Activated naive CD4-positive, alpha-beta T cell treated with anti-CD3 and anti-CD28 coated beads, Interleukin-2, amount 50 U/mL, for 72 hours (primary cell): ENCODE measurements around the gene NAXD. TPM values are rescaled to one million over a fixed set of nuclear protein-coding genes. Genes with fewer than 3 reads are reported as not detected.
"Not testable (repeated sequence)": the region's sequence is repeated elsewhere in the genome, so short reads cannot be mapped to it uniquely, and the experiment has no call there.

Experiments used
- ATAC-seq, 2 donors: fragments of 150-1000 bp; cut with Tn5 transposase; 2 replicates each; pipeline ENCODE4 v1.10.0; 2021; ENCODE audit warnings: mild to moderate bottlenecking in 2 of 2, moderate library complexity in 2 of 2
- DNase-seq, 2 donors: peaks; one replicate each; pipeline ENCODE4 v3.0.0; 2021 to 2022; ENCODE audit warnings: low spot score in 2 of 2
- H3K27ac Mint-ChIP-seq, 2 donors: one replicate each; pipeline ENCODE4 v1.8.0; 2022; ENCODE audit warnings: mild to moderate bottlenecking in 2 of 2, mixed read lengths in 2 of 2
- H3K36me3 Mint-ChIP-seq, 2 donors: one replicate each; pipeline ENCODE4 v1.8.0; 2022; ENCODE audit warnings: mixed read lengths in 2 of 2
- H3K9me3 Mint-ChIP-seq, 2 donors: one replicate each; pipeline ENCODE4 v1.8.0; 2022; ENCODE audit warnings: mixed read lengths in 2 of 2
- total RNA-seq, 2 donors: library from RNA; stranded (reverse); gene quantifications; one replicate each; pipeline ENCODE4 v1.2.3, GENCODE V29; 2022

Gene NAXD
- total RNA-seq, 2 donors from 2014 or later: 19.7 to 24.8 TPM

DNA sequence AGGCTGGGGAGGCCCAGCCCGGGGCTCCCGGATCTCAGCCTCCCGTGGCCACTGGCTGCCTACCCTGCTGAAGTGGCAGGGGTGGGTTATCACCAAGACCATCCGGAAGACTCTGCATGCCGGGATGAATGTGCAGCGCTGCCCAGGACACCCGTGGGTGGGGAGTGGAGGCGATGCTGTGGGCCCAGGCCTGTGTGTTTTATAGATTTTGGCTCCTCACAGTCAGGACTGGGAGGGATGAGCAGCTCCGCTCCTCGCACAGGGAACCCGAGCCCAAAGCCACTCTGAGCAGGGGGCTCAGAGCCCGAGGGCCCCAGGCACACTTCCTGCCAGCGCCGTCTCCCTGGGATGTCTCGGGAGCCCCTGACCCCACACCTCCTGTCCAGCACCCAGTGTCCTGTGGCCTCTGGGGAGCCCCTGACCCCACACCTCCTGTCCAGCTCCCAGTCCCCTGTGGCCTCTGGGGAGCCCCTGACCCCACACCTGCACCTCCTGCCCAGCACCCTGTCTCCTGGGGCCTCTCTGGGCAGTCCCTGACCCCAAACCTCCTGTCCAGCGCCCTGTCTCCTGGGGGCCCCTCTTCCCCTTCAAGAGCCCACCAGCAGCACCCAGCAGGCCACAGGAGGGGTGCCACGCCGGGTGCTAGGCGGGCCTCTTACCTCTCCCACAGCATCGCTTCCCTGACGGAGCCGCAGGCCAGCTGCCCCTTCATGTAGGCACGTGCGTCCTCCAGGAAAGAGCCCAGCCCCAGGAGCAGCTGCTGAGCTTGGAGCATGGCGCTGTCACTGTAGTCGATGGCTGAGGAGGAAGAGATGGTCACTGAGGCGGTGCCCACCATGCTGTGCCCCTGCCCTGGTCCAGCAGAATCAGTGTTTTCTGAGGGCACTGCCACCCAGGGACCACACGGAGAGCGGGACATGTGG lies 31.4 kb downstream of the NAXD start:
- Mint-ChIP-seq H3K27ac (peak overlapping the region in 1 of 2 donors; percentile 41), H3K36me3 (peaks cover 0 to 10% of the 10 kb centered on the region in 2 donors), H3K9me3 (no peaks in the 10 kb centered on the region)
- no peak for ATAC-seq
- DNase-seq: no peak

DNA sequence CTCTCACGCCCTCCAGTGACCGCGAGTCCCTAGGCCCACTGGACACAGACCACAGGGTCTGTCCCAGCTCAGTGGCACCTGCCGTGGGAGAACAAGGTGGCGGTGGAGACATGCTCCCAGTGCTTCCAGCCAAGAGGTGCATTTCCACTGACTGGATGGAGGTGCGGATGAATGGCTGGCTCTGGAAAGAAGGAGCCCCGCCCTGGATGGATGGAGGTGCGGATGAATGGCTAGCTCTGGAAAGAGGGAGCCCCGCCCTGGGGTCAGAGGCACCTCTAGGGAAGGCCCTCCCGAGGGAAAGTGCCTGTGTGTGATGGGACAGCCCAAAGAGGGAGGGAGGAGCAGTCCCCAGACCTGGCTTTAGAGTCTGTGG lies 32.0 kb downstream of the NAXD start:
- no peak for ATAC-seq
- Mint-ChIP-seq H3K9me3 (no peaks in the 10 kb centered on the region), H3K27ac (peak overlapping the region in 1 of 2 donors; percentile 41), H3K36me3 (peaks cover 0 to 10% of the 10 kb centered on the region in 2 donors)
- DNase-seq: no peak

DNA sequence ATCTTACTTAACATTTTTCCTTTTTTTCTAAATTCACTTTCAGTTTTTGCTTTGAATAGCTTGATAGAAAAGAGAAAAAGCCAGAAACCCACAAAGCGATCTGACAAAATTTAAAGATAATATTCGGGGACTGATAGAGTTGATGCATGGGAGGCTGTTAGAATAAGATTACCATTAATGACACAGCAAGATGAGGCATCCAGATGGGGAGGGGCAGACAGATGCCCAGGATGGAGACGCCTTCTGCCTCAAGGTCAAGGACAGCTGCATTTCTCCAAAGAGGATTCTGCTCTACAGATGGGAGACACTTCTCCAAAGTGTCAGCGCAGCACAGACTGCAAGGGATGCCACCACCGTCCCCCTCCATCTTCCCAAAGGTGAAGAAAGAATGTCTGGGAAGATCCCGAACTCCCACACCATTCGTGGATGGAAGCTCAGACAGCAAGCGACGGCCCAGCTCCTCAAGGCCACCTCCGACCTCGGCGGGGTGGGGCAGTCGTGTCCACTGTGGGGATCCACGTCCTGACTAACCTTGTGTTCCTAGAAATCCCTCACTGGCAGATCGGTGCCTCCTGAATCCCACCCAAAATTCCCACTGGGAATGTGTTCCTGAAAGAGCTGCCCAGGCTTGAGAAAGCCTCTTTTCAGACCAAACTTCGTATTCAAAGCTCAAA lies 32.9 kb downstream of the NAXD start:
- Mint-ChIP-seq H3K36me3 (peaks cover 0 to 10% of the 10 kb centered on the region in 2 donors), H3K27ac (peak overlapping the region; percentile 41 to 50), H3K9me3 (no peaks in the 10 kb centered on the region)
- ATAC-seq (no peak), DNase-seq (no peak)

DNA sequence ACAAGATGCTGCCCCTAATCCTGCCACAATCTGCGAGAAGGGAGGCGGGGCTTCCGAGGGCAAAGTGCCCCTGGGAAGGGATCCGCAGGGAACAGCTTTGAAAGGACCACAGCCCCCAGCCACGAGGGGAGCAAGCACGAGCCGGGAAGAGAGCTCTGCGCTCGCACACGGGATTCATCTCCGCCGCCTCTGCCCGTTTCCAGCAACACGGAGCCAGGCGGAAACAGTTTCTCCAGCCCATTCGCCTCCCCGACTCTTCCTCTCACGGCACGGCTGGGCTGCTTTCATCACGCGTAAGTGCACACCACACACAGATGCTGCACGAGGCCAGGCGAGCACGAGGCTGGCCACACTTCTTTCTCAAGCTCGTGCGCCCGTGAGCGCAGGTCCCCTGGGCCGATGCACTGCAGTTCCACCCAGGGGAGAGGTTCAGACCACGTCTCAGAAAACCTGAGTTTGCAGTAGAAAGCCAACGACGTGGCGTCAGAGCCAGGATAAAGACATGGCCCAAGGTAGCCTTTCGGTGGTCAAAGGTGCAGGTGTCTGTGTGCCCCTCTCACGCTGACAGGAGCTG lies 33.6 kb downstream of the NAXD start:
- Mint-ChIP-seq H3K27ac (no peak overlapping the region), H3K36me3 (peaks cover 0 to 10% of the 10 kb centered on the region in 2 donors), H3K9me3 (no peaks in the 10 kb centered on the region)
- ATAC-seq: no peak
- no peak for DNase-seq

DNA sequence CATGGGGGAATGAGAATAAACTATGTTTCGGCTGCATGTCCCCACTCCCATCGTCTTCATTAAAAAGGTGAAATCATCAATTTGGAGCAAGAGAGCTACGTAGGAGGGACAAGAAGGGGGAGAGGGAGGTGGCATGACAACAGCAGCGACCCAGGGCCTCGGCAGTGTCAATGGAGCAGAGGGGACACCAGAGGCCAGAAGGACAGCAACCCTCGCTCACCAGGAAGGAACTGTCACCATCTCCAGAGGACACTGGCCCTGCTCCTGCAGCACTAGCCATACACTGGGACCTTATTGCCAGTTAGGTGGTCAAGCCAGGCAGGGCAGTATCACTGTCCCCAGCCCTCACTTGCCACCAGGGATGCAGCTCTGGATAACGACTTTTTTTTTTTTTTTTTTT lies 34.2 kb downstream of the NAXD start:
- no peaks in the 10 kb centered on the region for H3K9me3 Mint-ChIP-seq
- peaks cover 0 to 10% of the 10 kb centered on the region in 2 donors for H3K36me3 Mint-ChIP-seq

DNA sequence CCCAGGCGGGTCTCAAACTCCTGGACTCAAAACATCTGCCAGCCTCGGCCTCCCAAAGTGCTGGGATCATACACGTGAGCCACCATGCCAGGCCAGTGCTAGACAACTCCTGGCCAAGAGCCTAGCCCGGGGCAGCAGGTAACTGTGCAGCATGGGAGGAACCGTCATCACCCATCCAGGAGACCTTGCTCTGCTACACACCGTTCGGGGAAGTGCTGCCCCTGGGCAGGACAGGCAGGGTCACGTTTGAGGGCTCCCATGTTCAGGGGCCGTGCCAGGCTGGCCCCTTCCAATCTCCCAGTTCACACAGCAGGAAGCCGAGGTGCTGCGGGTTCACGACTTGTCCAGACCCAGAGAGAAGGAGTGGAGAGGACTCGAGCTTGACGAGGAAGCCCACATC lies 35.1 kb downstream of the NAXD start:
- ATAC-seq: no peak
- H3K27ac Mint-ChIP-seq: no peak overlapping the region
- no peak for DNase-seq
- peaks cover 2 to 10% of the 10 kb centered on the region in 2 donors for H3K36me3 Mint-ChIP-seq
- H3K9me3 Mint-ChIP-seq: no peaks in the 10 kb centered on the region

More for the DNA sequence above, 34.2 kb downstream of the NAXD start:
- ATAC-seq (no peak), DNase-seq (no peak)
- H3K27ac Mint-ChIP-seq: no peak overlapping the region

DNA sequence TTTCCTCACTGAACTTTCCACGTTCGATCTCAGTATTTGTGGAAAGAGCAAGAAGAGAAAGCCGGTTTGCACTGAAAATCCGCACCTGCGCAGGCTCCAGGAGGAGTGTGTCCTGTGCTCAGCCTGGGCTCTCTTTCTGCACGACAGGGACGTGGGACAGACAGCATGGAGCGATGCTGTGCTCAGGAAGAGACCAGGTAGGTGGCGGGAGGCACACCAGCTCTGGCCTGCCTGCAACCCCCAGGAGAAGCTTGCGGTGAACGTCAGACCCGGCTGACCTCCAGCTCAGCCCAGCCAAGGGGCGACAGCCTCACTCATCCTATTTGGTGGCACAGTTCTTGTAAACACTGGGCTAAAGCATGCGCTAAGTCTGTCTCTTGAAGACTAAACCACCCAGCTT lies 35.9 kb downstream of the NAXD start:
- H3K27ac Mint-ChIP-seq: peak overlapping the region; percentile 35 to 93
- no peak for ATAC-seq

DNA sequence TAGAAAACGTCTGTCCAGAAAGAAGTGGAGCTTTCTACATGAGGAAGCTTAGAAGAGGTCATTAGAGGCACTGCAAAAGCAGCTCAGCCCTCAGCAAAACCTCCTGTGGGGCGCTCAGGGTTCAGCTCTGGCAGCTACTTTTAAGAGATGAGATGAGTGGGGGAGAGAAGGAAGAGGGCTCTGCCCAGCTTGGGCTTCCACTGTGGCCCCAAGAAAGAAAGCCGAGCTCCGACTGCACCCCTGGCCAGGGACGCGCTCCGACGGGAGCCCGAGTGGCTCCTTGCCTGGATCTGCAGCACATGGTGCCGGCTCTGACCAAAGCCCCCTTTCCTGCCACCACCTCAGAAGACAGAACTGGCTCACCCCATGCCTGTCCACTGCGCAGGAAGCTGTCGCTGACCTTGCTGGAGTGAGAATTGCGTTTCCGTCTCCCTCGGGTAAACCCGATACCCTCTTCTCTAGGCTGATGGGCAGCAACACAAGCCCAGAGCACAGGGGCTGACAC lies 36.4 kb downstream of the NAXD start:
- no peak for ATAC-seq
- H3K27ac Mint-ChIP-seq: peak overlapping the region; percentile 35 to 93

More for the DNA sequence above, 35.9 kb downstream of the NAXD start:
- no peak for DNase-seq
- Mint-ChIP-seq H3K9me3 (no peaks in the 10 kb centered on the region), H3K36me3 (peaks cover 10% of the 10 kb centered on the region in 2 donors)

DNA sequence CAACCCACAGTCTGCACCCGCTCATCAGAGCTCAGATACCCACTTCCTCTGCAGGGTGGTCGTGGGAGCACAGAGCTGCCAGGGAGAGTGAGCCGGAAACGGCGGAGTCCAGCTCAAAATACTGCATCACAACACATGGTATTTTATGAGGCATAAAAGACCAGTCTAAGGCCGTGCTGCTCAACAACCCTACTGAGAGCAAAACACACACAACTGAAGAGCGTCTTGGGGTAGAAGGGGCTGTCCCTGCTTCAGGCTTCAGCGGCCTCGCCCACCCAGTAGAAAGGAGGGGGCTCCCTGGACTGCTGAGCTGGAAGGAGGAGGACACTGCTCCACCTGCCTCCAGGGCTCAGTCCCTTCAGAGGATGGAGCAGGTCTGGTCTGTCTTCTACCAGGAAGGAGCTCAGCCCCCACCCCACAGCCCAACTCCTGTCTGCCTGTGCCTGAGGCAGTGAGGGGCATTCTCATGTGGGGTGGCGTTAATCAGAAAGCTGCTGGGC lies 36.9 kb downstream of the NAXD start:
- Mint-ChIP-seq H3K36me3 (peaks cover 10 to 15% of the 10 kb centered on the region in 2 donors), H3K27ac (peak overlapping the region in 1 of 2 donors; percentile 65), H3K9me3 (no peaks in the 10 kb centered on the region)
- DNase-seq (no peak), ATAC-seq (no peak)

More for the DNA sequence above, 36.4 kb downstream of the NAXD start:
- Mint-ChIP-seq H3K9me3 (no peaks in the 10 kb centered on the region), H3K36me3 (peaks cover 10 to 13% of the 10 kb centered on the region in 2 donors)
- DNase-seq: no peak

DNA sequence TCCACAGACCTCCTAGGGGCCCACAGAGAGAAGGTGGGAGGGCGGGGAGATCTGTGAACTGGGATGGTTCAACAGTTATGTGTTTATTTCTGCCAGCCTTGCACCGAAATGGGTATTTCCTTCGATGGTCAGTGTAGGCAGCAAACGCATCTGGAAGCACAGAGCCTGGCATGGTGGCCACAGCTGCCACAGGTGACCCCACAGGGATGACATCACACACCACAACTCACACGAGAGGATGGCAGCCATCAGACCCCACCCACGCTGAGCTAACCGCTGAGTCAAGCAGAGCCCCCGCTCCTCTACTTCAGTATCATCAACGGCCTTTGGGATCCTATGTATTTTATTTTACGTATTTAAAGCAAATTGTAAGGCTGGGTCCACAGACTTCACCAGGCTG lies 37.4 kb downstream of the NAXD start:
- no peak for ATAC-seq

DNA sequence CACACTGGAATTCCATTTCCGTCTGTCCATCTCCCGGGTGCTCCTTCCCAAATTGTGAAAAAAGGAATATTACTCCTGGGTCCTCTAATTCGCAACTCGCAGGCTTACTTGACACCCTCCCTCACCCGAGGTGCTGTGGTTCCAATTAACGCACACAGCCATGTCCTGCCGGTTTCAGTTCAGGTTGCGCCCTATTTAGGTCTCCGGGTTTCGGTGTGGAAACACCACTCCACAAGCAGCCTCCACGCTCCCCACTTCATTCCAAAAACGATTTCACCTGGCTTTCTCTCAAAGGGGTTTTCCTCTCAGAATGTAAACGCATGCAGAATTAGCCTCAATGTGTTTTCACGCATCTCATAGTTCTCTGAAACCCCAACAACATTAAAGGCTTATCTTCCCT lies 37.9 kb downstream of the NAXD start:
- H3K36me3 Mint-ChIP-seq: peaks cover 15 to 25% of the 10 kb centered on the region in 2 donors
- peak overlapping the region in 1 of 2 donors; percentile 57 for H3K27ac Mint-ChIP-seq
- H3K9me3 Mint-ChIP-seq: no peaks in the 10 kb centered on the region
- DNase-seq (no peak), ATAC-seq (no peak)

More for the DNA sequence above, 37.4 kb downstream of the NAXD start:
- no peak for DNase-seq
- Mint-ChIP-seq H3K36me3 (peaks cover 12 to 20% of the 10 kb centered on the region in 2 donors), H3K27ac (no peak overlapping the region), H3K9me3 (no peaks in the 10 kb centered on the region)

DNA sequence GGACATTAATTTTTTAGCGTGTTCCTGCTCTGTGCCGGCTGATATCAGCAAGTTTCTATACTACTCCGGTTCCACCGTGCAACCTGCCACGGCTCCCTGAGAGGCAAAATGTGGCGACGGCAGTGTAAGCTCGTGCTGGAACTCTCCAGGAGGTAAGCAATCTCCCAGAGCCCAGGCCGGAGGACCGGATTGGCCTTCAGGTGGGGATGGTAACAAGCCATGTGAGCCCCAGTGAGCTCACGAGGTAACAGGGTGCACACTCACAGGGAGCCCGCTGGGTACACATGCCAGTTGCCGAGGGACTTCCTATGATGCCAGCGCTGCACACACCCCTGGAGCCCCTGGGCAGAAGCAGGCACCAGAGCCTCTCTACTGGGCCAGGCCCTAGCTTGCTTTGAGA lies 38.5 kb downstream of the NAXD start:
- Mint-ChIP-seq H3K36me3 (peaks cover 15 to 29% of the 10 kb centered on the region in 2 donors), H3K27ac (no peak overlapping the region), H3K9me3 (no peaks in the 10 kb centered on the region)
- DNase-seq: no peak
- ATAC-seq: no peak

DNA sequence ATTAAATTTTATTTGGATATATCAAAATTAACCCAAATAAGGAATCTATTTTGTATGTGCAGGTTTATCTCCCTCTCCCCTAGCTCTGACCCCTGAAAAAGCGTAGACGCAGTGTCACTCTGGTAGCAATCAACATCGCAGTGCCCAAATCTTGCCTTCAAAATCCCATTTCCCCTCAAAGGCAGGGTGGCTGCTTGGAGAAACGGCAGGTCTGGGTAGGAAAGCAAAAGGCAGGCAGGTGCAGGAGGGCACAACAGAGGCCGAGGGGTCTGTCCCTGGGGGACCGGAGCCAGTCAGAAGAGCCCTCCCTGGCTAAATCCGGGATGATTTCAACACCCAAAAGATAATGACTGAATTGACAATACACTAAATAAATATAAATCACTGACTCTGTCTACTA lies 41.9 kb downstream of the NAXD start:
- ATAC-seq: no peak
- peaks cover 4 to 8% of the 10 kb centered on the region in 2 donors for H3K9me3 Mint-ChIP-seq
- peaks cover 16 to 59% of the 10 kb centered on the region in 2 donors for H3K36me3 Mint-ChIP-seq
- no peak overlapping the region for H3K27ac Mint-ChIP-seq
- no peak for DNase-seq

DNA sequence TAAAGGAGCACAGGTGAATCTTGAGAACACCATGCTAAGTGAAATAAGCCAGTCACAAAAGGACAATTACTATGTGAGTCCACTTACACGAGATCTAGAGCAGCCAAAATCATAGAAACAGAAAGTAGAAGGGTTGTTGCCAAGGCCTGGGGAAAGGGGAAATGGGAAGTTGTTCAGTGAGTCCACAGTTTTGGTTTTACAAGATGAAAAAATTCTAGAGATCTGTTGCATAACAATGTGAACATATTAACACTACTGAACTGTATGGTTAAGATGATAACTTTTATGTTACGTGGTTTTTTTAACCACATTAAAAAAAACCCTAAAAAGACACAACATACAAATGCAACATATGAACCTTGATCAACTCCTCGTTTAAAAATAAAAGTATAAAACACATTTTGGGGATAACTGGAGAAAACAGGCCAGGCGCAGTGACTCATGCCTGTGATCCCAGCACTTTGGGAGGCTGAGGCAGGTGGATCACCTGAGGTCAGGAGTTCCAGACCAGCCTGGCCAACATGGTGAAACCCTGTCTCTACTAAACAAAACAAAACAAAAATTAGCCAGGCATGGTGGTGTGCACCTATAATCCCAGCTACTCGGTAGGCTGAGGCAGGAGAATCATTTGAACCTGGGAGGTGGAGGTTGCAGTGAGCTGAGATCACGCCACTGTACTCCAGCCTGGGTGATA lies 43.0 kb downstream of the NAXD start:
- Mint-ChIP-seq H3K36me3 (peaks cover 24 to 71% of the 10 kb centered on the region in 2 donors), H3K27ac (peak overlapping the region; percentile 1 to 8), H3K9me3 (peaks cover 4 to 12% of the 10 kb centered on the region in 2 donors)
- peak; percentile 57 to 77 for ATAC-seq
- not testable (repeated sequence) for DNase-seq

DNA sequence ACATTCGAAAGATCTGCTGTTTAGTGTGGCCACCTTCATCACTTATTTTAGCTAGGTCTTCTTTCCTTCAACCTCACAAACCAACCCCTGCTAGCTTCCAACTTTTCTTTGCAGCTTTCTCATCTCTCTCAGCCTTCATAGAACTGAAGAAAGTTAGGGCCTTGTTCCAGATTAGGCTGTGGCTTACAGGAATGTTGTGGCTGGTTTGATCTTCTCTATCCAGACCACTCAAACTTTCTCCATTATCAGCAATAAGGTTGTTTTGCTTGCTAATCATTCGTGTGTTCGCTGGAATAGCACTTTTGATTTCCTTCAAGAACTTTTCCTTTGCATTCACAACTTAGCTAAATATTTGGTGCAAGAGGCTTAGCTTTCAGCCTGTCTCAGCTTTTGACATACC lies 45.9 kb downstream of the NAXD start:
- no peak for ATAC-seq
- Mint-ChIP-seq H3K9me3 (peaks cover 4 to 12% of the 10 kb centered on the region in 2 donors), H3K36me3 (peaks cover 29 to 68% of the 10 kb centered on the region in 2 donors), H3K27ac (no peak overlapping the region)
- DNase-seq: no peak

DNA sequence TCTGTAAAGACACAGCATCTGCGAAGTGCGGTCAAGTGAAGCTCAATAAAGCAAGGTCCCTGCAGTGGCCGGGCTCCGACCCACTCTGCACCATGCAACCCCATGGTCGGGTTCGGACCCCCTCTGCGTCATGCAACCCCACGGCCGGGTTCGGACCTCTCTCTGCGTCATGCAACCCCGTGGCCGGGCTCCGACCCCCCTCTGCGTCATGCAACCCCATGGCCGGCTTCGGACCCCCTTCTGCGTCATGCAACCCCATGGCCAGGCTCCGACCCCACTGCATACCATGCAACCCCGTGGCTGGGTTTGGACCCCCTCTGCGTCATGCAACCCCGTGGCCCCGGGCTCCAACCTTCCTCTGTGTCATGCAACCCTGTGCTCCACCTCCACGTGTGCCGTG lies 46.7 kb downstream of the NAXD start:
- Mint-ChIP-seq H3K36me3 (peaks cover 29 to 64% of the 10 kb centered on the region in 2 donors), H3K27ac (no peak overlapping the region), H3K9me3 (peaks cover 4 to 12% of the 10 kb centered on the region in 2 donors)
- DNase-seq (no peak), ATAC-seq (no peak)
